Colonic mucosa (tissue), 4 donors: Measurements from ENCODE around the gene GARIN5A. TPM values are rescaled to one million over a fixed set of nuclear protein-coding genes. Genes with fewer than 3 reads are reported as not detected.

ENCODE experiments used
- DNase-seq: peaks from one replicate; pipeline ENCODE4 v3.0.0-alpha.2; 2020
- H3K27ac ChIP-seq: fragments of 200-600 bp; one replicate; pipeline ENCODE4 v1.8.0; 2021
- H3K27me3 ChIP-seq: fragments of 200-600 bp; one replicate; pipeline ENCODE4 v1.8.0; 2021
- H3K36me3 ChIP-seq: fragments of 200-600 bp; one replicate; pipeline ENCODE4 v1.8.0; 2021
- H3K4me1 ChIP-seq: fragments of 200-600 bp; one replicate; pipeline ENCODE4 v1.8.0; 2021; ENCODE audit warnings: mild to moderate bottlenecking
- H3K4me3 ChIP-seq: fragments of 200-600 bp; one replicate; pipeline ENCODE4 v1.8.0; 2021
- H3K9ac ChIP-seq, 2 donors: one replicate each; pipeline ENCODE4 v1.7.0; 2013; ENCODE audit warnings: control low read depth in 2 of 2, low read depth in 2 of 2, low read length in 2 of 2
- H3K9me3 ChIP-seq: fragments of 200-600 bp; one replicate; pipeline ENCODE4 v1.8.0; 2021
- intact Hi-C: fragments of 100-400 bp; cut with DNase I; formaldehyde crosslinking; loops from one replicate; pipeline ENCODE4 v1.14.1; 2022
- total RNA-seq, 2 donors: library from RNA; stranded (reverse); fragmentation: NEBNext Ultra II Directional in 1 of 2; extraction: Animal tissue kit (Norgen Biotek cat#: 25700) in 1 of 2; gene quantifications; one replicate each; pipeline ENCODE4 v1.2.1, GENCODE V29; 2021
- TF ChIP-seq, protein P1 (sequence below): fragments of 200-600 bp; IDR thresholded peaks from one replicate; pipeline ENCODE4 v1.8.0; 2022; ENCODE audit warnings: antibody characterized with exemption, mild to moderate bottlenecking
- donor health status: healthy.
- donor health status: DM: no; HTN: no; CAD: no.
- donor health status: DM: no; HTN: no; CAD: no.

Gene GARIN5A
- total RNA-seq, 2 donors from 2014 or later: 2.1 to 4.4 TPM

DNA sequence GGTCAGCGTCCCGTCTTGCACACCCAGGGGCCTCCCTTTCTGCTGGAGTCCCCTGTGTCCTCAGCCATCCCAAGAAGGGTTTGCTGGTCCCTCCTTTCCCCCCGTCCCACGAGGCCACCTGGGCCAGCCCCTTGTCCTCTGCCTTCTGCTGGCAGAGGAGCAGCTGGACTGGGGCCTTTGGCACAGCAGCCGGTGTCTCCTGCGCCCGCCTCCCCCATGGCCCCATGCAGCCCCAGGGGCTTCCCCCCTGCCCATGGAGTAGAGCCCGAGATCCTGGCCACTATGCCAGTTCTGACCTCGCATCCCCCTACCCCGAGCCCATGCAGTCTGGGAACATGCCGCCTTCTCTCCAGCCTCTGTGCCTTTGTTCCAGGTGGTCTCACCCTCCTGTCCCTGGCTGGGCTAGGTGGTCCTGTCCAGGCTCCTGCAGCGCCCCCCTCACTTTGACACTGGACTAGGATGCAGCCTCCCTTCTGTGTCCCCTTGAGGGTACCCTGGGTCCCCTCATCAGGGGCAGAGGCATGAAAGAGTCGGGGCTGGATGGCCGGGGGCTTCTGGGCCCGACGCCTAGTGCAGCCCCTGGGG is 5.7 kb upstream of the GARIN5A start:
- Histone ChIP-seq H3K27me3 (no peaks in the 10 kb centered on the region), H3K4me1 (peaks cover 4% of the 10 kb centered on the region), H3K27ac (no peak overlapping the region), H3K9me3 (no peaks in the 10 kb centered on the region), H3K4me3 (no peak overlapping the region), H3K9ac (no peak overlapping the region), H3K36me3 (peaks cover 9% of the 10 kb centered on the region)
- intact Hi-C loops: no loop called here
- DNase-seq: no peak
- TF ChIP-seq, protein P1, sequence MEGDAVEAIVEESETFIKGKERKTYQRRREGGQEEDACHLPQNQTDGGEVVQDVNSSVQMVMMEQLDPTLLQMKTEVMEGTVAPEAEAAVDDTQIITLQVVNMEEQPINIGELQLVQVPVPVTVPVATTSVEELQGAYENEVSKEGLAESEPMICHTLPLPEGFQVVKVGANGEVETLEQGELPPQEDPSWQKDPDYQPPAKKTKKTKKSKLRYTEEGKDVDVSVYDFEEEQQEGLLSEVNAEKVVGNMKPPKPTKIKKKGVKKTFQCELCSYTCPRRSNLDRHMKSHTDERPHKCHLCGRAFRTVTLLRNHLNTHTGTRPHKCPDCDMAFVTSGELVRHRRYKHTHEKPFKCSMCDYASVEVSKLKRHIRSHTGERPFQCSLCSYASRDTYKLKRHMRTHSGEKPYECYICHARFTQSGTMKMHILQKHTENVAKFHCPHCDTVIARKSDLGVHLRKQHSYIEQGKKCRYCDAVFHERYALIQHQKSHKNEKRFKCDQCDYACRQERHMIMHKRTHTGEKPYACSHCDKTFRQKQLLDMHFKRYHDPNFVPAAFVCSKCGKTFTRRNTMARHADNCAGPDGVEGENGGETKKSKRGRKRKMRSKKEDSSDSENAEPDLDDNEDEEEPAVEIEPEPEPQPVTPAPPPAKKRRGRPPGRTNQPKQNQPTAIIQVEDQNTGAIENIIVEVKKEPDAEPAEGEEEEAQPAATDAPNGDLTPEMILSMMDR: no peak

DNA sequence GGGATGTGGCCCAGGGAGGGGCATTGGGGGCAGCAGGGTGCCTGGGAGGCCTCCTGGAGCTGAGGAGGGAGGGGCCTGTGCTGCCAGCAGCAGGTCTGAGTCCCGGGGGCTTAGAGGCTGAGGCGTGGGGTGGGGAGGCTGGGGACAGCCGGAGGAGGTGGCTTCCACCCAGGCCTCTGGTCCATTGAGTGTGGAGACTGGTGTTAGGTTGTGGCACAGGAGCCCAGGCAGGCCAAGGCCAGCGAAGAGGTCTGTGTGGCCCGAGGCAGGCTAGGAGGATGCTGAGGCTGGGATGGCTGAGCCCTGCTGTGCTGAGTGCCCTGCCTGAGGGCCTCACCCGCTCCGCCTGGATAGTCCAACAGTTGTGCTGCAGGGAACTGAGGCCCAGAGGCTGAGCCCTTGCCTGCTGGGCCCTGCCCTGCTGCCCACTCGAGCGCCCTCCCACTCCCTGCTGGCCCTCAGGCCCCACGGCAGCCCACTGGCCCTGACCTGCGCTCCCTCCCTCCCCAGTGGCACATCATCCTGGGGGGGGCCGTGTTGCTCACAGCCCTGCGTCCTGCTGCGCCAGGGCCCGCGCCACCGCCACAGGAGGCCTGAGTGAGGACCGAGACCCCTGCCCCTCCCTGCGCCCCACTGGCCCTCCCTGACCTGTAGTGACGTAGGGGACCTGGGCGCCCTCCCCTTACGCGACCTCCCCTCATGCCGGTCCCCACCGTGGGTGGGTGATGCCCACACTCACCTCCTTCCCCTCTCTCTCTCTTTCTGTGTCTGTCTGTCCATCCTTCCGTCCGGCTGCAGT is 4.9 kb upstream of the GARIN5A start:
- intact Hi-C loops: no loop called here
- no peak overlapping the region for H3K9ac ChIP-seq
- peaks cover 9% of the 10 kb centered on the region for H3K36me3 ChIP-seq
- H3K27ac ChIP-seq: no peak overlapping the region
- peaks cover 8% of the 10 kb centered on the region for H3K4me1 ChIP-seq
- DNase-seq: no peak
- no peaks in the 10 kb centered on the region for H3K27me3 ChIP-seq
- H3K4me3 ChIP-seq: no peak overlapping the region
- TF ChIP-seq, protein P1: no peak
- no peaks in the 10 kb centered on the region for H3K9me3 ChIP-seq

DNA sequence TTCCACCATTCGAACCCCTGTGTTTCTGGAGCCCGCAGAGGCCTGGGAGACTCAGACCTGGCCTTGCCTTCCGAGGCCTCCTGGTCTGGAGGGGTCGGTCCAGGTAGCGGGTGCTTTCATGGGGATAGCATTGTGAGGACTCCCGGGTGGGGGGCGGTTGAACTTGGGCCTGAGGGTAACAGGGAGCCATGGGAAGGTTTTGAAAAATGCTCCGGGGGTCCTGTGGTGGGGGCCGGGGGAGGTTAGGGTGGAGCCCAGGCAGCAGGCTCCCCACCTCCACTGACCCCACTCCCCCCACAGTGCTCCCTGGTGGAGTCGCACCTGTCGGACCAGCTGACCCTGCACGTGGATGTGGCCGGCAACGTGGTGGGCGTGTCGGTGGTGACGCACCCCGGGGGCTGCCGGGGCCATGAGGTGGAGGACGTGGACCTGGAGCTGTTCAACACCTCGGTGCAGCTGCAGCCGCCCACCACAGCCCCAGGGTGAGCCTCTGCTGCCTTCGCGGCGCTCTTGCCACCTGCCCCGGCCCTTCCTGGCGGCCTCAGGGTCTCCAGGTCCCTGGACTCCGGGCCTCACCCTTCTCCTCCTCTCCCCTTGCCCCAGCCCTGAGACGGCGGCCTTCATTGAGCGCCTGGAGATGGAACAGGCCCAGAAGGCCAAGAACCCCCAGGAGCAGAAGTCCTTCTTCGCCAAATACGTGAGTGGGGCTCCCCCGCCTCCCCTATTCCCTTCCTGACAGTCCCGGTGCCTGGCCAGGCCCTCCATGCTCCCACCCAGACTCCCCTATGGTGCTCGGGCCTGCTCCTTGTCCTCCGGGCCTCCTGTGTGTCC is 3.8 kb upstream of the GARIN5A start:
- intact Hi-C loops: no loop called here

DNA sequence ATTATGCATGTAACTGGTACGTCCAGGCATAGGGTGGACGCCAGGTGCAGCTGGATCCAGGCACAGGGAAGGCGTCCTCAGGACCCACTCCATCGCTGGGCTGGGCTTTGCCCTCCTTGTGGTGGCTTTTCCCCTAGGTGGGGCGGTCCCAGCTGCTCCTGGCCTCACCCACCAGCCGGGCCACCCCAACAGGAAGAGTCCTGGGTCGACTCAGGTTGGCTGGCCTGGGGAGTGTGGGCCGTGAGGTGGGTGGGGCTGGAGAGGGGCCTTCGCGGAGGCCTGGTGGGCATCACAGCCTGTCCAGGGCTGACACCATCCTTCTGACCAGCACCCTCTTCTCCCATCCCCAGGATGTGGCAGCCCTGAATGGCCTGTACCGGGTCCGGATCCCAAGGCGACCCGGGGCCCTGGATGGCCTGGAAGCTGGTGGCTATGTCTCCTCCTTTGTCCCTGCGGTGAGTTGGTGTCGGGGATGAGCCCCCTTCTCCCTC is 3.2 kb upstream of the GARIN5A start:
- Histone ChIP-seq H3K27ac (no peak overlapping the region), H3K9me3 (no peaks in the 10 kb centered on the region), H3K4me3 (no peak overlapping the region), H3K27me3 (no peaks in the 10 kb centered on the region), H3K9ac (no peak overlapping the region), H3K4me1 (peaks cover 8% of the 10 kb centered on the region), H3K36me3 (peaks cover 9% of the 10 kb centered on the region)
- TF ChIP-seq, protein P1: no peak
- no peak for DNase-seq
- intact Hi-C loops: no loop called here

More for the DNA sequence above, 3.8 kb upstream of the GARIN5A start:
- H3K9me3 ChIP-seq: no peaks in the 10 kb centered on the region
- H3K36me3 ChIP-seq: peaks cover 9% of the 10 kb centered on the region
- H3K27me3 ChIP-seq: no peaks in the 10 kb centered on the region
- peaks cover 8% of the 10 kb centered on the region for H3K4me1 ChIP-seq
- DNase-seq: no peak
- no peak overlapping the region for H3K9ac ChIP-seq
- no peak overlapping the region for H3K4me3 ChIP-seq
- no peak overlapping the region for H3K27ac ChIP-seq
- TF ChIP-seq, protein P1: no peak
